Measurements from ENCODE around the gene PGA4. TPM values are rescaled to one million over a fixed set of nuclear protein-coding genes. Genes with fewer than 3 reads are reported as not detected.

PGA4 gene
- total and polyA plus RNA-seq, 2 donors (not counting 3 experiments of a cell fraction or from before 2014, with no cell fraction given), result 0.15 TPM; not detected in 1

DNA sequence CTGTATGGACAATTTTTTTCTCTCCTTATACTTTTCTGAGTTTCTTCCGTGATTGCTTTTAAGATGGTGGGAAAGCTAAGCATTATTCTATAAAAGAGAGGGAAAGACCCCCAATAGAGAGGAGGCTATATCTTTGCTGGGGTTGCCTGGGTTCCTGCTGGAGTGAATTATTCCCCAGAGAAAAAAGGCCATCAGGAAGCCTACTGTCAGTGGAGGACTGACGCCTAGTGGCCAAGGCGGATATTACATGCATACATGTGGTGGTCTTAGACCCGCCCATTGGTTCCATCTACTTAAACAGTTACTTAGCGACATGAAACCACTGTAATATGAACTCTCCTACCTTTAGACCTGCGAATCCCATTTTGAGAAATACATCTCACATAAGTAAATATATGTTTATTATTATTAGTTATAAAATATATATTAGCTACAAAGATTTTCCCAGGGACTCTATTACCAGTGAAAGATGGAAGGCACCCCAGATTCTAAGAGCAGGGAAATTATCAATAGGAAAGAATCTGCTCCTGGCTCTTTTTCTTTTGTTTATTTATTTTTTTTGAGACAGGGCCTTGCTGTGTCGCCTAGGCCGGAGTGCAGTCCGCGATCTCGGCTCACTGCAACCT is 34.5 kb upstream of the PGA4 start:
- Histone ChIP-seq H3K36me3 (ENCODE audit: control insufficient read depth in 2 of 2, extremely low read depth in 1 of 2, insufficient read depth in 2 of 2, low read length in 2 of 2) (no peaks in the 10 kb centered on the region), H3K4me2 (ENCODE audit: insufficient read depth, low read length) (no peak overlapping the region), H3K27me3 (ENCODE audit: control insufficient read depth in 2 of 2, insufficient read depth in 2 of 2, low read length in 2 of 2) (no peaks in the 10 kb centered on the region), H2AFZ (ENCODE audit: low read depth, low read length) (no peak overlapping the region), H3K9ac (replicated peaks; ENCODE audit: extremely low read depth, insufficient read depth, low read length) (no peak overlapping the region), H3K4me3 (replicated peaks in 1 of 3; ENCODE audit: insufficient read depth in 1 of 3, low read depth in 1 of 3, low read length in 3 of 3) (no peak overlapping the region), H3K79me2 (ENCODE audit: control insufficient read depth, insufficient read depth, low read length) (no peaks in the 10 kb centered on the region), H3K9me1 (replicated peaks; ENCODE audit: control insufficient read depth, extremely low read depth, insufficient read depth, low read length) (no peaks in the 10 kb centered on the region), H4K20me1 (replicated peaks; ENCODE audit: control insufficient read depth, extremely low read depth, insufficient read depth, low read length) (no peaks in the 10 kb centered on the region), H3K9me3 (replicated peaks; ENCODE audit: control insufficient read depth, insufficient read depth, low read length) (no peaks in the 10 kb centered on the region), H3K27ac (ENCODE audit: insufficient read depth, low read depth, low read length) (no peak overlapping the region), H3K4me1 (ENCODE audit: control insufficient read depth, extremely low read depth, insufficient read depth, low read length) (no peaks in the 10 kb centered on the region)
- ChIA-PET CTCF (interaction anchor here (0.6 to 2.7 kb wide), 12 partner anchors 9 to 412 kb away, joined by 3 to 19 read pairs (median 4); no protein-coding TSS in a partner anchor), POLR2A (no interaction called here)
- peak; percentile 85 for FAIRE-seq
- TF ChIP-seq, protein P1, sequence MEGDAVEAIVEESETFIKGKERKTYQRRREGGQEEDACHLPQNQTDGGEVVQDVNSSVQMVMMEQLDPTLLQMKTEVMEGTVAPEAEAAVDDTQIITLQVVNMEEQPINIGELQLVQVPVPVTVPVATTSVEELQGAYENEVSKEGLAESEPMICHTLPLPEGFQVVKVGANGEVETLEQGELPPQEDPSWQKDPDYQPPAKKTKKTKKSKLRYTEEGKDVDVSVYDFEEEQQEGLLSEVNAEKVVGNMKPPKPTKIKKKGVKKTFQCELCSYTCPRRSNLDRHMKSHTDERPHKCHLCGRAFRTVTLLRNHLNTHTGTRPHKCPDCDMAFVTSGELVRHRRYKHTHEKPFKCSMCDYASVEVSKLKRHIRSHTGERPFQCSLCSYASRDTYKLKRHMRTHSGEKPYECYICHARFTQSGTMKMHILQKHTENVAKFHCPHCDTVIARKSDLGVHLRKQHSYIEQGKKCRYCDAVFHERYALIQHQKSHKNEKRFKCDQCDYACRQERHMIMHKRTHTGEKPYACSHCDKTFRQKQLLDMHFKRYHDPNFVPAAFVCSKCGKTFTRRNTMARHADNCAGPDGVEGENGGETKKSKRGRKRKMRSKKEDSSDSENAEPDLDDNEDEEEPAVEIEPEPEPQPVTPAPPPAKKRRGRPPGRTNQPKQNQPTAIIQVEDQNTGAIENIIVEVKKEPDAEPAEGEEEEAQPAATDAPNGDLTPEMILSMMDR (IDR thresholded peaks at IDR 0.05; ENCODE audit: extremely low read depth in 1 of 2, insufficient read depth in 1 of 2, low read depth in 1 of 2, low read length in 2 of 2), result peak; percentile 84 to 90
- no peak for TF ChIP-seq JUN (IDR thresholded peaks at IDR 0.05; ENCODE audit: borderline replicate concordance, insufficient read depth, insufficient read length, low read depth)
- BruUV-seq (replicated peaks), result no TSS peak
- DNase-seq (ENCODE audit: low read depth, low spot score), result peak; percentile 81
- intact Hi-C loops (cut with micrococcal nuclease), result loop anchor here (1.0 to 2.0 kb wide), 5 partner anchors 26 to 413 kb away; partner anchors contain the start of gene VPS37C
- dilution Hi-C loops (cut with MboI; ENCODE audit: extremely low pct_ligation_motif_present, low sequenced_read_pairs), result no loop called here

DNA sequence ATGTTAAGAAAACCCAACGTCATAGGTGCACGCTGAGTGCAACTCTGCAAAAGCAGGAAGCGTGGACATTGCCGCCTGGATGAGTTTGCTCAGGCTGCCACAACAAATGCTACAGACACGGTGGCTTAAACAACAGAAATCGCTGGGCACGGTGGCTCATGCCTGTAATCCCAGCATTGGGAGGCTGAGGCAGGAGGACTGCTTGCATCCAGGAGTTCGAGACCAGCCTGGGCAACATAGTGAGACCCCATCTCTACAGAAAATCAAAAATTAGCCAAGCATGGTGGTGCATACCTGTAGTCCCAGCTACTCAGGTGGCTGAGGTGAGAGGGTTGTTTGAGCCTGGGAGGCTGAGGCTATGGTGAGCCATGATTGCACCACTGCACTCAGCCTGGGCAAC is 32.2 kb upstream of the PGA4 start:
- intact Hi-C loops (cut with micrococcal nuclease) (no loop called here), dilution Hi-C loops (cut with MboI; ENCODE audit: extremely low pct_ligation_motif_present, low sequenced_read_pairs) (no loop called here)
- ChIA-PET CTCF (interaction anchor here (0.7 kb wide), 2 partner anchors 220 to 245 kb away, joined by 3 read pairs; no protein-coding TSS in a partner anchor), POLR2A (no interaction called here)
- Histone ChIP-seq H3K9me3 (replicated peaks; ENCODE audit: control insufficient read depth, insufficient read depth, low read length) (no peaks in the 10 kb centered on the region), H2AFZ (ENCODE audit: low read depth, low read length) (no peak overlapping the region), H3K27me3 (ENCODE audit: control insufficient read depth in 2 of 2, insufficient read depth in 2 of 2, low read length in 2 of 2) (no peaks in the 10 kb centered on the region), H3K27ac (ENCODE audit: insufficient read depth, low read depth, low read length) (no peak overlapping the region), H4K20me1 (replicated peaks; ENCODE audit: control insufficient read depth, extremely low read depth, insufficient read depth, low read length) (no peaks in the 10 kb centered on the region), H3K4me2 (ENCODE audit: insufficient read depth, low read length) (no peak overlapping the region), H3K36me3 (ENCODE audit: control insufficient read depth in 2 of 2, extremely low read depth in 1 of 2, insufficient read depth in 2 of 2, low read length in 2 of 2) (no peaks in the 10 kb centered on the region), H3K4me3 (replicated peaks in 1 of 3; ENCODE audit: insufficient read depth in 1 of 3, low read depth in 1 of 3, low read length in 3 of 3) (no peak overlapping the region), H3K9ac (replicated peaks; ENCODE audit: extremely low read depth, insufficient read depth, low read length) (no peak overlapping the region), H3K79me2 (ENCODE audit: control insufficient read depth, insufficient read depth, low read length) (no peaks in the 10 kb centered on the region), H3K4me1 (ENCODE audit: control insufficient read depth, extremely low read depth, insufficient read depth, low read length) (no peaks in the 10 kb centered on the region), H3K9me1 (replicated peaks; ENCODE audit: control insufficient read depth, extremely low read depth, insufficient read depth, low read length) (no peaks in the 10 kb centered on the region)
- TF ChIP-seq POLR2AphosphoS5 (IDR thresholded peaks at IDR 0.05; ENCODE audit: insufficient read depth, low read depth, low read length) (no peak), FOS (IDR thresholded peaks at IDR 0.05; ENCODE audit: borderline replicate concordance, insufficient read depth, low read length) (no peak), POLR2A (IDR thresholded peaks at IDR 0.05; ENCODE audit: low read depth, low read length) (no peak), EZH2 (IDR thresholded peaks at IDR 0.05; ENCODE audit: borderline replicate concordance, low read depth, low read length, severe bottlenecking) (no peak)
- DNase-seq (ENCODE audit: low read depth, low spot score) (no peak), FAIRE-seq (no peak)
- BruUV-seq (replicated peaks), result no TSS peak

Data from endothelial cell of umbilical vein (primary cell).